ENCODE results near the gene DIMT1. TPM values are rescaled to one million over a fixed set of nuclear protein-coding genes. Genes with fewer than 3 reads are reported as not detected.

Gene DIMT1
- total RNA-seq: 48.8 and 49.3 TPM in 2 replicates

GRCh38 chr5:62403411-62404250 is at the start of gene DIMT1:
DIMT1 (minus strand) TSS chr5:62403905; CDS start chr5:62403772, 133 bp downstream.
- H3K4me3 Mint-ChIP-seq: peak within 1 kb of the TSS; percentile 90
- peaks cover 31% of the 10 kb centered on the region for H3K4me1 Mint-ChIP-seq

DNA sequence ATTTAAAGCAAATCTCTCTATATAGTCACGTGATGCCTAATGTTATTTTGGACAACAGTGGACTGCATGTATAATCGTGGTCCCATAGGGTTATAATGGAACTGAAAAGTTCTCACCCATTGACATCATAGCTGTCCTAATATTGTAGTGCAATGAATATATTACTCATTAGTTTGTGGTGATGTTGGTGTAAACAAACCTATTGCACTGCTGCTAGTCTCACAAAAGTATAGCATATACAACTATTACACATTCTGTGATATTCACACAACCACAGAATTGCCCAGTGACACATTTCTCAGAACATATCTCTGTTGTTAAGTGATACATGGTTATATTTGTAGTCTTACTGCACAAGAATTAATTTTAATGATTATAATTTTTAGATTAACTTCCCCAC is 46.6 kb upstream of the DIMT1 start:
- intact Hi-C loops (cut with micrococcal nuclease): no loop called here
- no peak for DNase-seq
- peaks cover 15% of the 10 kb centered on the region for H3K36me3 Mint-ChIP-seq (ENCODE audit: low read depth)
- no peak overlapping the region for H3K4me3 Mint-ChIP-seq
- H3K27ac Mint-ChIP-seq: no peak overlapping the region
- no peaks in the 10 kb centered on the region for H3K27me3 Mint-ChIP-seq
- H3K4me1 Mint-ChIP-seq: peaks cover 5% of the 10 kb centered on the region
- no peaks in the 10 kb centered on the region for H3K9me3 Mint-ChIP-seq

More at GRCh38 chr5:62403411-62404250, at the start of gene DIMT1:
- peak within 1 kb of the TSS; percentile 91 for H3K27ac Mint-ChIP-seq
- intact Hi-C loops (cut with micrococcal nuclease): loop anchor here (1.0 to 5.0 kb wide), 5 partner anchors 8 to 181 kb away; partner anchors contain the start of gene IPO11
- no peaks in the 10 kb centered on the region for H3K9me3 Mint-ChIP-seq
- peak; percentile 98 for DNase-seq
- H3K36me3 Mint-ChIP-seq (ENCODE audit: low read depth): peaks cover 30% of the 10 kb centered on the region
- no peaks in the 10 kb centered on the region for H3K27me3 Mint-ChIP-seq

DNA sequence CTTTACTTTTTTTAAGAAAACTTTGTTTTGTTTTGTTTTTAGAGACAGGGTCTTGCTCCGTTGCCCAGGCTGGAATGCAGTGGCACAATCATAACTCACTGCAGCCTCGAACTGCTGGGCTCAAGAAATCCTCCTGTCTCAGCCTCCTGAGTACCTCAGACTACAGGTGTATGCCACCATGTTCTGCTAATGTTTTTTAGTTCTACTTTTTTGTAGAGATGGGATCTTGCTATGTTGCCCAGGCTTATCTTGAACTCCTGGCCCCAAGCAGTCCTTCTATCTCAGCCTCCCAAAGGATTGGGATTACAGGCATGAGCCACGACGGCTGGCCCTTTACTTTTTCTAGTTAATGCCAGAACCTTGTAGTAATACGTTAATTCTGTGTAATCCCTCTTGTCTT is 44.8 kb upstream of the DIMT1 start:
- H3K27me3 Mint-ChIP-seq: no peaks in the 10 kb centered on the region
- peaks cover 1% of the 10 kb centered on the region for H3K4me1 Mint-ChIP-seq
- H3K36me3 Mint-ChIP-seq (ENCODE audit: low read depth): peaks cover 13% of the 10 kb centered on the region
- H3K4me3 Mint-ChIP-seq: no peak overlapping the region
- no peak for DNase-seq
- intact Hi-C loops (cut with micrococcal nuclease): no loop called here
- no peaks in the 10 kb centered on the region for H3K9me3 Mint-ChIP-seq
- no peak overlapping the region for H3K27ac Mint-ChIP-seq

- no peak for DNase-seq
- Mint-ChIP-seq H3K4me1 (peaks cover 6% of the 10 kb centered on the region), H3K4me3 (no peak overlapping the region), H3K36me3 (ENCODE audit: low read depth) (peaks cover 3% of the 10 kb centered on the region), H3K27ac (no peak overlapping the region), H3K9me3 (no peaks in the 10 kb centered on the region), H3K27me3 (no peaks in the 10 kb centered on the region)
- intact Hi-C loops (cut with micrococcal nuclease): no loop called here
Observed at GRCh38 chr5:62432621-62433064, 28.9 kb upstream of the DIMT1 start.

DNA sequence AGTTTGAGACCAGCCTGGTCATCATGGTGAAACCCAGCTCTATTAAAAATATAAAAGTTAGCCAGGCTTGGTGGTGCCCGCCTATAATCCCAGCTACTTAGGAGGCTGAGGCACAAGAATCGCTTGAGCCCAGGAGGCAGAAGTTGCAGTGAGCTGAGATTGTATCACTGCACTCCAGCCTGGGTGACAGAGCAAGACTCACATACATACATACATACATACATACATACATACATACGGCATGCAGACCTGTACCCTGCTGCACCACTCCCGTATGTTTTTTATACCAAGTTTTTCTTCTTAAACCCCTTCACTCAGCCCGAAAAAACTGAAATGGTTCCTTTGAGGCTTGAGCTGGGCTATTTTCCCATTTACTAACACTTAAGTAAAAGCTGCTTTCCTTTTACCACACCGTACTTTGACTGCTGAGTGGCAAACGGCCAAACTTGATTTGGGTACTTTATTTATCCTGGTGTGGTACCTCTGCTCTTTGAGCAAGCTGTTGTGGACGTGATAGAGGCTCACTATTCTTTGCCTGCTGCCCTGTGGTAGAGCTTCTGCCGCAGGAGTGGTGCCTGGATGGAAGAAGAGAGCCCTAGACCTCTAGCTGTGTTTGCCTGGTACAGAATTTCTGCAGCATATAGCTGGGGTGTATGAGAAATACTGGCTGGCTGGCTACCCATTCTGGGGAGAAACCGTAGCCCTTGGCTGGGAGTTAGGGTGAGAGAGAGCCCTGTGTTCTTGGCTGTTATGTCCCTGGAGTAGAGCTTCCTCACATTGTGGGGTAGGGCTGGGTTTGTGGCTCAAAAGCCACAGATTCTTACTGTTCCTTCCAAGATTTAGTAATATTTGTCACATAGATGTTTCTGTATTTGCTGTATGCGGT is 28.3 kb upstream of the DIMT1 start:
- Mint-ChIP-seq H3K36me3 (ENCODE audit: low read depth) (peaks cover 2% of the 10 kb centered on the region), H3K27ac (no peak overlapping the region), H3K4me3 (no peak overlapping the region), H3K27me3 (no peaks in the 10 kb centered on the region), H3K4me1 (peaks cover 6% of the 10 kb centered on the region), H3K9me3 (no peaks in the 10 kb centered on the region)
- intact Hi-C loops (cut with micrococcal nuclease): no loop called here
- no peak for DNase-seq

DNA sequence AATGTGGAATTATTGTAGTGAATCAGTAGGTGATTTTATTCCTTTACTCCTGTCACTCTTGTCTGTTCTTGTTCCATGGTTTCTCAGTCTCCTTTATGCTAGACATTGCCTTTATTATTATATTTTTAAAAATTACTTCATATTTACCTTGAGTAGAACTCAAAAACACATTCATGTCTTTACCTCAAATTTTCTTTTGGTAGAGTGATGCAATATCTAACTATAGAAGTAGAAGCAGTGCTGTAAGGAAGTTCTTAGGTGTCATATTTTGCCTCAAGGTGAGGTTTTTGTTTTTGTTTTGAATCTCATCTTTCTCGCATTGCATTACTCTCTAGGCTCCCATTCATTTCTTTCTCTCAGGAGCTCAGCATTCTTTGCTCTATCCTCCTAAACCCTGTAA is 21.1 kb upstream of the DIMT1 start:
- Mint-ChIP-seq H3K36me3 (ENCODE audit: low read depth) (no peaks in the 10 kb centered on the region), H3K4me1 (peaks cover 3% of the 10 kb centered on the region), H3K9me3 (no peaks in the 10 kb centered on the region), H3K4me3 (no peak overlapping the region), H3K27ac (no peak overlapping the region), H3K27me3 (no peaks in the 10 kb centered on the region)
- DNase-seq: no peak
- intact Hi-C loops (cut with micrococcal nuclease): no loop called here

- H3K36me3 Mint-ChIP-seq (ENCODE audit: low read depth): peaks cover 2% of the 10 kb centered on the region
- intact Hi-C loops (cut with micrococcal nuclease): no loop called here
- DNase-seq: no peak
- no peak overlapping the region for H3K27ac Mint-ChIP-seq
- no peaks in the 10 kb centered on the region for H3K27me3 Mint-ChIP-seq
- no peak overlapping the region for H3K4me3 Mint-ChIP-seq
- H3K9me3 Mint-ChIP-seq: no peaks in the 10 kb centered on the region
- H3K4me1 Mint-ChIP-seq: peaks cover 3% of the 10 kb centered on the region
Observed at GRCh38 chr5:62421414-62421813, 17.7 kb upstream of the DIMT1 start.

- intact Hi-C loops (cut with micrococcal nuclease): no loop called here
- H3K9me3 Mint-ChIP-seq: no peaks in the 10 kb centered on the region
- H3K4me3 Mint-ChIP-seq: no peak overlapping the region
- H3K27ac Mint-ChIP-seq: no peak overlapping the region
- no peaks in the 10 kb centered on the region for H3K27me3 Mint-ChIP-seq
- peaks cover 2% of the 10 kb centered on the region for H3K36me3 Mint-ChIP-seq (ENCODE audit: low read depth)
- no peak for DNase-seq
- peaks cover 4% of the 10 kb centered on the region for H3K4me1 Mint-ChIP-seq
Observed at GRCh38 chr5:62419609-62420008, 15.9 kb upstream of the DIMT1 start.

DNA sequence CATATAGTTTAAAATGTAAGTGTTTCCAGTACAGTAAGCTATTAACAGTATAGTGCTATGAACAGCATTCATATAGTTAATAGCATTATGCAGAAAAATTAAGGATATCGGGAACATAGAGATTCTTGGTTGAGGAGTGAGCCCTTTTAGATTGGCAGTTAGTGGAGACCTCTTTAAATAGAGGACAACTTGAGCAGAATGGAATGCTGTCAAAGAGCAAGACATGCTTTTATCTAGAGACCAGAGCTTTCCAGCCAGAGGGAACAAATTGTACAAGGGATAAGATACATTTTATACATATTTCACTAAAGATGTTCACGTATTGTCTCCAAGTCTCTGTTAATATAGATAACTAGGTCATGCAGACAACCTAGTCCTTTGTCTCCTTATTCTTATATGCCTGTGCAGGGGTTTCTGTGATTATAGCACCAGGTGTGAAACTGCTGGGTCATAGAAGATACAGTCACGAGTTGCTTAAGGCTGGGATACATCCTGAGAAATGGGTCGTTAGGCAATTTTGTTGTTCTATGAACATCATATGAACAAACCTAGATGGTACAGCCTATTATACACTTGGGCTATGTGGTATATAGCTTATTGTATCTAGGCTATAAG is 14.9 kb upstream of the DIMT1 start:
- no peaks in the 10 kb centered on the region for H3K9me3 Mint-ChIP-seq
- peaks cover 2% of the 10 kb centered on the region for H3K36me3 Mint-ChIP-seq (ENCODE audit: low read depth)
- H3K27ac Mint-ChIP-seq: no peak overlapping the region
- peaks cover 12% of the 10 kb centered on the region for H3K4me1 Mint-ChIP-seq
- intact Hi-C loops (cut with micrococcal nuclease): no loop called here
- no peak overlapping the region for H3K4me3 Mint-ChIP-seq
- no peaks in the 10 kb centered on the region for H3K27me3 Mint-ChIP-seq
- no peak for DNase-seq

- H3K36me3 Mint-ChIP-seq (ENCODE audit: low read depth): peaks cover 3% of the 10 kb centered on the region
- intact Hi-C loops (cut with micrococcal nuclease): loop anchor here (5.0 kb wide), 1 partner anchor 1081 kb away; the partner anchor contains the start of gene ZSWIM6
- peak overlapping the region; percentile 93 for H3K4me3 Mint-ChIP-seq
- H3K4me1 Mint-ChIP-seq: peaks cover 20% of the 10 kb centered on the region
- no peak for DNase-seq
- H3K27me3 Mint-ChIP-seq: peaks cover 9% of the 10 kb centered on the region
- H3K27ac Mint-ChIP-seq: peak overlapping the region; percentile 95
- no peaks in the 10 kb centered on the region for H3K9me3 Mint-ChIP-seq
Observed at GRCh38 chr5:62413711-62414110, 10.0 kb upstream of the DIMT1 start.

- peaks cover 3% of the 10 kb centered on the region for H3K36me3 Mint-ChIP-seq (ENCODE audit: low read depth)
- intact Hi-C loops (cut with micrococcal nuclease): loop anchor here (1.0 to 5.0 kb wide), 3 partner anchors 8 to 1467 kb away; partner anchors contain the start of genes ERCC8, NDUFAF2 and ZSWIM6
- peak within 1 kb of the TSS; percentile 93 for H3K4me3 Mint-ChIP-seq
- DNase-seq: peak; percentile 100
- peaks cover 9% of the 10 kb centered on the region for H3K27me3 Mint-ChIP-seq
- no peaks in the 10 kb centered on the region for H3K9me3 Mint-ChIP-seq
- H3K4me1 Mint-ChIP-seq: peaks cover 20% of the 10 kb centered on the region
- peak within 1 kb of the TSS; percentile 95 for H3K27ac Mint-ChIP-seq
Observed at GRCh38 chr5:62412549-62413329, 9.0 kb upstream of the DIMT1 start, which contains the start of gene IPO11. IPO11 (plus strand) TSS chr5:62412763; CDS start chr5:62437280, 24,517 bp downstream.

DNA sequence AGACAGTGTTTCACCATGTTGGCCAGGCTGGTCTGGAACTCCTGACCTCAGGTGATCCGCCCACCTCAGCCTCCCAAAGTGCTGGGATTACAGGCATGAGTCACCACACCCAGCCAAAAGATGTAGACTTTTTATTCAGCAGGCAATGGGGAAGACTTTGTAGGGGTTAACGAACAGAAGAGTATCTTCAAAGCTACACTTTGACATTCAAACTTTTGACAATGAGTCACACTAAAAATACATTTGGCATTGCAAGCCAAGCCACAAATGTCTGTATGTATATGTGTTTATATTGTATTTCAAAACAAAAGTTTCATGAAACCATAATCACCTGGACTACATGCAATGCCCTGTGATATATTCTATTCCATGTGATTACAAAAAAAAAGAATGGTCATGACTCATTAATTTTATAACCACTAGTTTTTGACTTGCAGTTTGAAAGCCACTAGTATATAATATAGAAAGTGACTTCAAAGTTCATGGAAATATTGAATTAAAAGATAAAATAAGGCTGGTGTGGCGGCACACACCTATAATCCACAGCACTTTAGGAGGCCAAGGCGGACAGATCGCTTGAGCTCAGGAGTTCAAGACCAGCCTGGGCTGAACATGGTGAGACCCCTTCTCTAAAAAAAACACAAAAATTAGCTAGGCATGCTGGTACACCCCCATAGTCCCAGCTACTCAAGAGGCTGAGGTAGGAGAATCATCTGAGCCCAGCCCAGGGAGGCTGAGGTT is 8.3 kb downstream of the DIMT1 start:
- peaks cover 28% of the 10 kb centered on the region for H3K4me1 Mint-ChIP-seq
- intact Hi-C loops (cut with micrococcal nuclease): loop anchor here (1.0 to 2.0 kb wide), 2 partner anchors 8 to 111 kb away; partner anchors contain the start of gene DIMT1

More for the DNA sequence above, 8.3 kb downstream of the DIMT1 start:
- DNase-seq: no peak
- H3K27ac Mint-ChIP-seq: peak overlapping the region; percentile 86
- H3K9me3 Mint-ChIP-seq: no peaks in the 10 kb centered on the region
- peaks cover 76% of the 10 kb centered on the region for H3K36me3 Mint-ChIP-seq (ENCODE audit: low read depth)
- H3K4me3 Mint-ChIP-seq: no peak overlapping the region
- no peaks in the 10 kb centered on the region for H3K27me3 Mint-ChIP-seq

Data from activated CD4-positive, alpha-beta T cell treated with anti-CD3 and anti-CD28 coated beads, Interleukin-2, amount 10 ng/mL, durations not matched to agents 24 days and 14 days (primary cell).